ENCODE results near the gene TDRD10.

The TDRD10 gene

GRCh38 chr1:154591206-154591605, 89.2 kb downstream of the TDRD10 start:
- H3K4me3 ChIP-seq (replicated peaks; ENCODE audit: low read depth, low read length), result no peak overlapping the region
- TF ChIP-seq CTCF (IDR thresholded peaks at IDR 0.05; ENCODE audit: low read depth, low read length, missing control alignments), result no peak
- no peak for DNase-seq (ENCODE audit: extremely low read depth, low read depth)

- no peak for DNase-seq (ENCODE audit: extremely low read depth, low read depth)
- TF ChIP-seq CTCF (IDR thresholded peaks at IDR 0.05; ENCODE audit: low read depth, low read length, missing control alignments), result no peak
- H3K4me3 ChIP-seq (replicated peaks; ENCODE audit: low read depth, low read length), result no peak overlapping the region
Measured at GRCh38 chr1:154593390-154593789, 91.4 kb downstream of the TDRD10 start.

GRCh38 chr1:154594811-154595210, 92.8 kb downstream of the TDRD10 start:
- no peak overlapping the region for H3K4me3 ChIP-seq (replicated peaks; ENCODE audit: low read depth, low read length)
- DNase-seq (ENCODE audit: extremely low read depth, low read depth), result no peak
- TF ChIP-seq CTCF (IDR thresholded peaks at IDR 0.05; ENCODE audit: low read depth, low read length, missing control alignments), result no peak

GRCh38 chr1:154595621-154596020, 93.6 kb downstream of the TDRD10 start:
- no peak for TF ChIP-seq CTCF (IDR thresholded peaks at IDR 0.05; ENCODE audit: low read depth, low read length, missing control alignments)
- no peak overlapping the region for H3K4me3 ChIP-seq (replicated peaks; ENCODE audit: low read depth, low read length)
- no peak for DNase-seq (ENCODE audit: extremely low read depth, low read depth)
